ENCODE data around the gene GADL1. TPM values are rescaled to one million over a fixed set of nuclear protein-coding genes. Genes with fewer than 3 reads are reported as not detected.

GADL1 gene
- total RNA-seq, 1 experiment from 2014 or later = 0.09 TPM

- Mint-ChIP-seq H3K4me3 (no peak overlapping the region), H3K9me3 (peaks cover 22 to 30% of the 10 kb centered on the region in 2 experiments), H3K27ac (no peak overlapping the region), H3K4me1 (peaks cover 40 to 49% of the 10 kb centered on the region in 2 experiments), H3K27me3 (ENCODE audit: low read depth) (no peaks in the 10 kb centered on the region), H3K36me3 (ENCODE audit: insufficient read depth in 1 of 3, low read depth in 3 of 3) (peaks cover 29 to 34% (median 33%) of the 10 kb centered on the region in 3 experiments)
- H4K91ac ChIP-seq (ENCODE audit: insufficient read length, low read depth, low read length) = no peak overlapping the region
- WGBS (ENCODE audit: extremely low coverage, insufficient read length, low lambda C conversion rate) = no CpG with 5 or more reads among the region's 4 CpGs
- H3K27ac ChIP-seq (ENCODE audit: insufficient read length, low read depth, low read length) = no peak overlapping the region
- no peak overlapping the region for H3K56ac ChIP-seq (ENCODE audit: insufficient read length, low read depth, low read length)
- H3K18ac ChIP-seq (ENCODE audit: insufficient read length, low read depth, low read length) = no peak overlapping the region
- H3K23ac ChIP-seq (ENCODE audit: insufficient read length, low read depth, low read length) = no peak overlapping the region
- H3K4ac ChIP-seq (ENCODE audit: low read depth, low read length) = no peak overlapping the region
- no peak overlapping the region for H4K5ac ChIP-seq (ENCODE audit: insufficient read length, low read depth, low read length)
- no peak overlapping the region for H2BK15ac ChIP-seq (ENCODE audit: low read depth, low read length)
- H3K27me3 ChIP-seq (ENCODE audit: insufficient read depth, low read length) = no peaks in the 10 kb centered on the region
- no peaks in the 10 kb centered on the region for H3K23me2 ChIP-seq (ENCODE audit: insufficient read length, low read depth, low read length, poor library complexity, severe bottlenecking)
- H2BK5ac ChIP-seq (ENCODE audit: insufficient read length, low read length) = no peak overlapping the region
- H3K79me2 ChIP-seq (ENCODE audit: insufficient read depth, low read length) = no peaks in the 10 kb centered on the region
- H2BK12ac ChIP-seq (ENCODE audit: insufficient read length, low read depth, low read length) = no peak overlapping the region
- no peak overlapping the region for H4K8ac ChIP-seq (replicated peaks; ENCODE audit: insufficient read length, low read depth, low read length)
- no peak overlapping the region for H3K9ac ChIP-seq (ENCODE audit: extremely low read depth, insufficient read length, low read length)
- H3K4me2 ChIP-seq (ENCODE audit: insufficient read depth, insufficient read length, low read length) = no peak overlapping the region
- peaks cover 10% of the 10 kb centered on the region for H3K4me1 ChIP-seq (ENCODE audit: insufficient read depth, low read length)
- H2AK5ac ChIP-seq (ENCODE audit: insufficient read length, low read length) = no peak overlapping the region
- no peak overlapping the region for H2BK20ac ChIP-seq (ENCODE audit: low read depth, low read length, poor library complexity, severe bottlenecking)
- peaks cover 12% of the 10 kb centered on the region for H3K9me3 ChIP-seq (ENCODE audit: control insufficient read depth, low read depth, low read length)
- no peak overlapping the region for H3T11ph ChIP-seq (ENCODE audit: low read length)
- no peak for DNase-seq
- H4K20me1 ChIP-seq (ENCODE audit: control insufficient read depth, insufficient read depth, insufficient read length) = no peaks in the 10 kb centered on the region
- H2BK120ac ChIP-seq (ENCODE audit: low read depth, low read length, poor library complexity, severe bottlenecking) = no peak overlapping the region
- H2AFZ ChIP-seq (ENCODE audit: low read length) = no peak overlapping the region
- no peak overlapping the region for H3K14ac ChIP-seq (ENCODE audit: insufficient read depth, low read length)
- no peaks in the 10 kb centered on the region for H3K79me1 ChIP-seq (ENCODE audit: insufficient read depth, low read depth, low read length, poor library complexity, severe bottlenecking)
- TF ChIP-seq CTCF (conservative IDR thresholded peaks at IDR 0.05) = no peak
These were observed 194.5 kb downstream of the GADL1 start for GRCh38 chr3:30699927-30700326.

Data from H9 (cell line).